Activated naive CD8-positive, alpha-beta T cell treated with anti-CD3 and anti-CD28 coated beads, Interleukin-2, amount 10 ng/mL, durations not matched to agents 7 days and 5 days (primary cell): ENCODE data around the gene TCIRG1. TPM values are rescaled to one million over a fixed set of nuclear protein-coding genes. Genes with fewer than 3 reads are reported as not detected.

Experiments
- ATAC-seq: fragments of 150-1000 bp; cut with Tn5 transposase; one replicate; pipeline ENCODE4 v1.10.0; 2021; ENCODE audit warnings: low read depth, moderate library complexity
- POLR2A ChIA-PET: fragments of 350-600 bp; sonication (Branson Sonifier 250); formaldehyde crosslinking; loops from one replicate; lab custom pipeline; 2021; ENCODE audit warnings: antibody characterized with exemption; lab: Charles Lee
- DNase-seq: peaks from one replicate; pipeline ENCODE4 v3.0.0; 2021
- H3K27ac Mint-ChIP-seq: one replicate; pipeline ENCODE4 v1.8.0; 2022; ENCODE audit warnings: mild to moderate bottlenecking, mixed read lengths
- H3K27me3 Mint-ChIP-seq: one replicate; pipeline ENCODE4 v1.8.0; 2022; ENCODE audit warnings: mild to moderate bottlenecking, moderate library complexity, mixed read lengths
- H3K36me3 Mint-ChIP-seq: one replicate; pipeline ENCODE4 v1.8.0; 2021; ENCODE audit warnings: mild to moderate bottlenecking, mixed read lengths
- H3K4me1 Mint-ChIP-seq: one replicate; pipeline ENCODE4 v1.8.0; 2021; ENCODE audit warnings: mixed read lengths
- H3K4me3 Mint-ChIP-seq: one replicate; pipeline ENCODE4 v1.8.0; 2022; ENCODE audit warnings: mild to moderate bottlenecking, moderate library complexity, mixed read lengths
- H3K9me3 Mint-ChIP-seq: one replicate; pipeline ENCODE4 v1.8.0; 2021; ENCODE audit warnings: mixed read lengths
- total RNA-seq, 2 experiments: library from RNA; stranded (reverse); gene quantifications; one replicate each; pipeline ENCODE4 v1.2.3, GENCODE V29; 2021

TCIRG1 gene
- total RNA-seq, 2 experiments from 2014 or later, result 297 to 308 TPM

DNA sequence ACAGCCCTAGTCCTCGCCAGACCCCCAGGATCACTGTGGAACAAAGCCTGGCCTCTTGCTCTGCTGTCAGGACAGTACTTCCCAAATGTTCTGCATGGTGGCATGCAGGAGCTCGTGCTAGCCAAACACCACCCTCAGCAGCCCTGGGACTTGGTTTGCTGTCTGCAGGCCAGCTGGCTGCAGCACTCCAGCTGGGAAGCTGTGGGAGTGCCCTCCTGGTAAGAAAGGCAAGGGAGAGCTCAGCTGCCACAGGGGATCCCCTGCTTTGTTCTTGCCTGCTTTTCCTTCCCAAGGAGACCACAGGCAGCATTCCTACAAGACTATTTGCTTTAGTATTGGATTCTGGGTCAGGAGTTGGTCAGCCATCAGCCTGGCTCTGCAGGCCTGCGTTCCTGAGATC, 27.9 kb downstream of the TCIRG1 start:
- Mint-ChIP-seq H3K9me3 (no peaks in the 10 kb centered on the region), H3K4me1 (no peaks in the 10 kb centered on the region), H3K27ac (no peak overlapping the region), H3K4me3 (no peak overlapping the region), H3K36me3 (peaks cover 3% of the 10 kb centered on the region), H3K27me3 (no peaks in the 10 kb centered on the region)
- POLR2A ChIA-PET, result no interaction called here
- DNase-seq, result no peak
- ATAC-seq, result no peak

DNA sequence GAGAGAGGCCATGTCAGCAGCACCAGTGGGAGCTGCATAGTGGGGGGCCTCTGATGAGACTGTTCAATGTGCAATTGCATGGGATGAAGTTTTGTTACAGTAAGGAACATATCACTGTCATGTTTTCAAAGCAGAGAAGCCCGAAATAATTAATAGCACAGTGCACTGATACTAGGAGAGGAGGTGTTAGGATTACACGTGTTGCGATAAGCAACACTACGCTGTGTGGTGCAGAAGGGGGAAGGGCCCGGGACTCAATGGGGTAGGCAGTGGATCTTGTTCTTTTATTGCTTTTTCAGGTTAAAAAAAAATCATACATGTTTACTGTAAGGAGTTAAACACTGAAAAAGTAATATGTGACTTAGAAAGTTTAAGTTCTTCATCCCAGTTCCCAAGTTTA, 29.2 kb downstream of the TCIRG1 start:
- Mint-ChIP-seq H3K9me3 (no peaks in the 10 kb centered on the region), H3K36me3 (peaks cover 6% of the 10 kb centered on the region), H3K27ac (no peak overlapping the region), H3K4me1 (no peaks in the 10 kb centered on the region), H3K27me3 (no peaks in the 10 kb centered on the region), H3K4me3 (no peak overlapping the region)
- DNase-seq (no peak), ATAC-seq (no peak)
- POLR2A ChIA-PET, result no interaction called here

DNA sequence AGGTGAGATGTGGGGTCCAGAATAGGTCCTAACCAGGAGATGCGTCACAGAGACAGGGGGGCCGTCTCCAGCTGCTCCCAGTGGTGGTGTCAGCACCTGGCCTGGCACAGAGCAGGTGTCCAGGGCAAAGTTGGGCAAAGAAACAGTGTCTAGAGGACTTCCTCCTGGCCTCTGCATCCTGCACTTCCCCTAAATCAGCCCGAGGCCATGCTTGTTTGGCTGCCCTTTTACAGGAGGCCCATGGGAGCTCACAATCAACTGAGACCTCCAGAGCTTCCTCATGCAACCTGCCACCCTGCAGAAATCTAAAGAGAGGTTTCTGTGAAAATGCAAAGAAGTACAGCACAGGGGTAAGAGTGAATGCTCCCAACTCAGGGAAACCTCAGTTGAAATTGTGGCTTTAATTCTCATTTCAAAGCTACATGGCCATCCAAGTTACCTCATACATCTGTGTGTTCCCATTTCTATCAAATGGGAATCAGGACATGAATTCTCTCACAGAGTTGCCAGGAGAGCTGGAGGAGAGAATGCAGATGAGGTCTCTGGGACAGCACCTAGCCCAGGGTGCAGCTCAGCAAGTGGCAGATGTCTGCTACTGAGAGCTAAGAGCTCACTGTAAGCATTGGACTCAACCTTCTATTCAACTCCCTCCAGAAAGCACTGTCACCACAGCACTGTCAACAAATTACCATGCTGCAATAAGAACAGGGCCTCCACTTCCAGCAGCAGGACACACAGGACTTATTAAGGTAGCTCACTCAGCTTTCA, 32.6 kb downstream of the TCIRG1 start:
- ATAC-seq (no peak), DNase-seq (no peak)
- Mint-ChIP-seq H3K4me1 (no peaks in the 10 kb centered on the region), H3K27ac (no peak overlapping the region), H3K9me3 (no peaks in the 10 kb centered on the region), H3K36me3 (peaks cover 6% of the 10 kb centered on the region), H3K27me3 (no peaks in the 10 kb centered on the region), H3K4me3 (no peak overlapping the region)
- POLR2A ChIA-PET, result no interaction called here

DNA sequence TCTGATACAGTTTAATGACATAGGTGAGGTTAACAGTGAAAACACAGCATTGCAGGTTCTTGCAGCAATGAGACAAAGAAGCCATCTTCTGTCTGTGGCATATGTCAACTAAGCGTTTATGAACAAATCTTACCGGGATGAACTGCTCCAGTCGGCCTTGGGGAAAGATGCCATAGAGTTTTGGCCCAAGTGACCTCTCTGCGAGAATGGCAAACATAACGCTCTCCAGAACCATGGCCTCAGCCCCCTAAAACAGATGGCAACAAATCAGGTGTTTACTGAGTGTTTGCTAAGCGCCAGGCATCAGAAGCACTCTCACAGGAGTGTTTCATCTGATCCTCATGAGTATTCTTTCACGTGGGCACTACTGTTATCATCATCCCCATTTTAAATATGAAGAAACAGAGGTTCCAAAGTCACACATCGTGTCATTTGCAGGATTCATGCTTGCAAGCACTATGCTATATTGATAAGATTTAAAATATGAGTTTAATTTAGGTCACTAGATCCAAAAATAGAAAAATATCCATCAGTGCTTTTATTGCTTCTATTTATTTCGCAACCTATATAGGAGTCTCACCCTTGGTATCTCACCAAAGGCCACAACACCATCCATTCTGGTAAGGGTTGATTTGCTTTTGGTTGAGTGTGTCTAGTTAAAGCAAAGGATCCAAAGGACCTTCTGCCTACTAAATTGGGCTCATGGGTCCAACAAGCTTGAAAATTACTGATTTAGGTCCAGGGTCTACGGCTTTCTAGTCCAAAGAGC, 35.9 kb downstream of the TCIRG1 start:
- H3K36me3 Mint-ChIP-seq, result peaks cover 7% of the 10 kb centered on the region
- no peak for DNase-seq
- H3K27ac Mint-ChIP-seq, result no peak overlapping the region
- no peaks in the 10 kb centered on the region for H3K27me3 Mint-ChIP-seq
- H3K4me3 Mint-ChIP-seq, result no peak overlapping the region
- H3K9me3 Mint-ChIP-seq, result no peaks in the 10 kb centered on the region
- no peak for ATAC-seq
- POLR2A ChIA-PET, result no interaction called here
- no peaks in the 10 kb centered on the region for H3K4me1 Mint-ChIP-seq

DNA sequence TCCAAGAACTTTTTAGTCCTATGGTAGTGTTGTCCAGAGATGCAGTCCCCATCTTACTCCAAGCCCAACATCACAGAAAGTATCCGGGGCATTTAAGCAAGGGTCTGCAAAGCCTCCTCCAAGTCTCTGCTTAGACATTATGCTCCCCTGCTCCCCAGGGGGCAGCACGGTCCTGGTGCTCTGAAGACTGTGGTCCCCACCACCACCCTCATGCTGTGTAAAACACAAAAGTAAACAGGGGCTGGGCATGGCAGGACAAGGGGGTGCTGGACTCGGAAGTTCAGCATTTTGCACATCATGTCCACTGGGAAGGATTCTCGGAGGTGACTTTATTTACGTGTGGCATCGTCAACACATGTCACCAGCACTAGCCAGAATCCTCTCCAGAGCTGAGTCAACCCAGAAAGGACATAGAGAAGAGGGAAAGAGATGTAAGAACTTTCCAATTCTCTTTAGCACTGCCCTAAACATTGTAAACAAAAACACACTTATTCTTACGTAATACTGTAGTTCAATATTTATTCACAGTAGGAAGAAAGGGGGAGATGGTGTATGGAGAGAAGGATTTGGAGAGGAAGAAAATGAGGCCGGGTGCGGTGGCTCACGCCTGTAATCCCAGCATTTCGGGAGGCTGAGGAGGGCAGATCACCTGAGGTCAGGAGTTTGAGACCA, 37.7 kb downstream of the TCIRG1 start:
- Mint-ChIP-seq H3K4me1 (no peaks in the 10 kb centered on the region), H3K27ac (no peak overlapping the region), H3K27me3 (no peaks in the 10 kb centered on the region), H3K36me3 (peaks cover 5% of the 10 kb centered on the region), H3K9me3 (no peaks in the 10 kb centered on the region), H3K4me3 (no peak overlapping the region)
- POLR2A ChIA-PET, result no interaction called here
- DNase-seq, result no peak
- ATAC-seq, result no peak

DNA sequence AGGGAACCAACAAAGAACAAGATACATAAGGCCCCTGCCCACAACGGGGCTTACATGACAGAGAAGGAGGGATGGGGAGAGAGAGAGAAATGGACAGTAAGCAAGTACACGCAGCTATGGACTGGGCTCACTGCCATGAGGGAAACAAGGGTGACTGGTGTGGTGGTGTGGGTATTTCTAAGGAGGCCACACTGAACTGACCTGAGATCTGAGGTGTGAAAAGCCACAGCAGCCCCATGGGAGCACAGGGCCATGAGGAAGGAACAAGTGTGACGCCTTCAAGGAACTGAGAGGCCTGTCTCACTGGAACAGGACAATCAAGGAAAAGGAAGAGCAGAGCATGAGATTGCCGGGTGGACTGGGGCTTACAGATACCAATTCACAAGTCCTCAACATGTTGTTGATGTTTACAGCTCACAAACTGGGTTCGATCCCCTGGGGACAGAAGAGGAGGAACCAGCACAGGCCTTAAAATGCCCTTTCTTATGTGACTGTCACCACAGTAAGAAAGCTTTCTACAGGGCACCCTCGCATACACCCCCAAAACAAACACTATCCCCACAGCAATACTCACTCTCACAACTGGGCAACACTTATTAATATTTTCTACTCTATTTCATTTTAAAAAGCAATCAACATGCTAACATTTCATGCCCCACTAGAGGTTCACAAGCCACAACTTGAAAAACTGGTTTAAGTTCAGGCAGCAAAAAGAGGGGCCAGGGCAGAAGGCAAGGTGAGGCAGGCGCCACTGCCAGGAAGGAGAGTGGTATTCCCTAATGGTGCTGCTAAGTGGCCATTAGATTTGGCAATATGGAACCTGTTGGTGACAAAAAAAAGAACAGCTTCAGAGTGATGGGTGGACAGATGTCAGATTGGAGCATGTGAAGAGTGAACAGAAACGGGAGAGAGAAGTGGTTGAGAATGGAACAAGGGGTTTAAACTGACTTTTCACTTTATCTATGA, 39.1 kb downstream of the TCIRG1 start:
- ATAC-seq, result no peak
- Mint-ChIP-seq H3K4me1 (no peaks in the 10 kb centered on the region), H3K36me3 (peaks cover 2% of the 10 kb centered on the region), H3K27me3 (no peaks in the 10 kb centered on the region), H3K4me3 (no peak overlapping the region), H3K27ac (peak overlapping the region; percentile 30), H3K9me3 (no peaks in the 10 kb centered on the region)
- DNase-seq, result no peak
- POLR2A ChIA-PET, result no interaction called here

DNA sequence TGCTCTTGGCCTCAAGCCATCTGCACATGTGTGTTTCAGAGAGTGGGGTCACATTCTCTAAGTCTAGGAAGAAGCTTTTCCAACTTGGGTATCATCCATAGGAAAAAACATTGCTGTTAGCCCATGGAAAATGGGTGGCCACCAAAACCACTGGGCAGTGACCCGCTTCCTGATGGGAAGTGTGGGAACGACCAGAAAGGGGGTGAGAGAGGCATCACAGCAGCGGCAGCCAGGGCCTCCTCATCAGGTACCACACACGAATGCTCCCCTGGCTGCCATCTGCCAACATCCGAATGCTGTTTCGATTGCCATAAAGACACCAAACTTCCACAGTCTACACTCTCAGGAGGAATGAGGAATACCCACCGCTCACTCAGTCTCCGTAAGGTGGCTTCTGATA, 42.0 kb downstream of the TCIRG1 start:
- DNase-seq, result no peak
- POLR2A ChIA-PET, result no interaction called here

DNA sequence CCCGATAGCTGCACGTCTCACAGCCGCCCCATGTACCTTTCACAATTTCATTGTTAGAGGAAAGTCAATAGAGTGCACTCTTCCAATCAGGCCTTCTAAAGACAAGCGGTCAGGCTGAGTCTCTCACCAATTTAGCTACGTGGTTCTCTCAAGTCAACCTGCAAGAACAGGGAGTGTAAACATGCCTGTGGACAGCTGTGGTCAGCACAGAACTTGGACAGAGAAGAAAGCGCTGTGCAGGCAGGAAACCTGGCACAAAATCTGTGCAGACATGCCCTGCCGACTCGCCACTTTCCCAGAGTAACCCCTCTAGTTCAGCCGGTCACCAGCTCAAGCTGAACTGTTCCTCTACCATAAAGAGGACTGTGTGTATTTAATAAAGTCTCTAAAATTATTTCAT, 42.9 kb downstream of the TCIRG1 start:
- Mint-ChIP-seq H3K36me3 (peaks cover 2% of the 10 kb centered on the region), H3K9me3 (no peaks in the 10 kb centered on the region), H3K4me3 (no peak overlapping the region), H3K27me3 (no peaks in the 10 kb centered on the region), H3K27ac (no peak overlapping the region), H3K4me1 (no peaks in the 10 kb centered on the region)
- no peak for DNase-seq
- no peak for ATAC-seq
- POLR2A ChIA-PET, result no interaction called here

More for the DNA sequence above, 42.0 kb downstream of the TCIRG1 start:
- Mint-ChIP-seq H3K9me3 (no peaks in the 10 kb centered on the region), H3K4me3 (no peak overlapping the region), H3K27me3 (no peaks in the 10 kb centered on the region), H3K27ac (no peak overlapping the region), H3K4me1 (no peaks in the 10 kb centered on the region), H3K36me3 (peaks cover 2% of the 10 kb centered on the region)
- no peak for ATAC-seq

DNA sequence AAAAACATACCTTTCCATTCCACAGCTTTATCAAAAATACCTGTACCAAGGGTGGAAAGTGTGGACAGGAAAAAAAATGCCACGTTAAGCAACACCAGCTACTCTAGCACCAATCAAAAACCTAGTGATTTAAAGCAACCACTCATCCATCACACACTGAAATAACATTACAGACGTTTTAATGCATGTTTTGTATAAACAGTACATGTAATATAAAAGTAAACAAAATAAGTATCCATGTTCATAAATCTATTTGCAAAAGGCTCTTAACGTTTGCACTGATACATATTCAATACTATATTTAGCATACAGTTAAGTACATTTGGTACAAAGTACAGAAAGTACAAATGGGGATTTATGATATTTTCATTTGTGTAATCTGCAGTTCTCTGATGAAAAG, 43.7 kb downstream of the TCIRG1 start:
- H3K27me3 Mint-ChIP-seq, result no peaks in the 10 kb centered on the region
- no peaks in the 10 kb centered on the region for H3K9me3 Mint-ChIP-seq
- ATAC-seq (no peak), DNase-seq (no peak)
- H3K27ac Mint-ChIP-seq, result no peak overlapping the region
- H3K4me1 Mint-ChIP-seq, result no peaks in the 10 kb centered on the region
- no peak overlapping the region for H3K4me3 Mint-ChIP-seq
- POLR2A ChIA-PET, result interaction anchor here (0.6 kb wide), 1 partner anchor 26 kb away, joined by 5 read pairs; no protein-coding TSS in a partner anchor
- peaks cover 2% of the 10 kb centered on the region for H3K36me3 Mint-ChIP-seq

DNA sequence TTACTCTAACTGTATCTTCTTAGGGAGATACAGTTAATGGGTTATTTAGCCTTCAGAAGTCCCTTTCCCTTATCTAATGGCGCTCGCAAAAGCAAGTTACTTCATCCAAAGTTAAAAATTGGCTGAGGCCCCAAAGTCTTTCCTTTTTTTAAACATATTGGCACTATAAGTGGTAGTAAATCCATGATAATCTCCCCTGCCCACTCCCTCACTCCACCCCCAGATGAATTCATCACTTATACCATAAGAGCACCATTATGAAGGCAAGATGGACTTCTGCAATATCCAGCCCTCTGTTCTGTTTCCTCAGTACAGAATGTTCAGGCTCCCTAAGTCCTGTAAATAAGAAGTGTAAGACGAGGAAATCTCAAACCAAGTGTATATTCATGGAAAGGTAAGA, 44.7 kb downstream of the TCIRG1 start:
- Mint-ChIP-seq H3K4me3 (no peak overlapping the region), H3K27me3 (no peaks in the 10 kb centered on the region), H3K9me3 (no peaks in the 10 kb centered on the region), H3K4me1 (no peaks in the 10 kb centered on the region), H3K36me3 (no peaks in the 10 kb centered on the region), H3K27ac (no peak overlapping the region)
- no peak for ATAC-seq
- DNase-seq, result no peak
- POLR2A ChIA-PET, result no interaction called here

DNA sequence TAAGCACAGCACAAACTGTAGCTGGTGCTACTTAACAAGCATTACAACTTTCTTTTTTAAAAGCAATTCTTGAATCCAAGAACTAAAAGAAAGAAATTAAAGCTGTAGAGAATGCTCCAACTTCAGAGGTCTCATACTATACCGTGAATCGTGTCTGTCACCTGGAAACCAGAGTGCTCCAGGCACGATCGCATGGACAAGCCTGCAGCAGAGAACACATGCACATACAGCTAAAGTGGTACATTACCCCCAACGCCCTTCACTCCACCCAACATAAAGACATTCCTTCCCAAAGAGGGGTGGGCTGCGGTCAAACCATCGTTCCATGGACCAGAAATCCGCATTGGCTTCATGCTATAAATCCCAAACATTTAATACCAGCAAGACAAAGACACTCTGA, 50.9 kb downstream of the TCIRG1 start:
- H3K4me1 Mint-ChIP-seq, result peaks cover 10% of the 10 kb centered on the region
- H3K9me3 Mint-ChIP-seq, result no peaks in the 10 kb centered on the region
- H3K36me3 Mint-ChIP-seq, result no peaks in the 10 kb centered on the region
- no peaks in the 10 kb centered on the region for H3K27me3 Mint-ChIP-seq
- POLR2A ChIA-PET, result no interaction called here
- H3K27ac Mint-ChIP-seq, result no peak overlapping the region
- H3K4me3 Mint-ChIP-seq, result no peak overlapping the region
- no peak for ATAC-seq
- no peak for DNase-seq

DNA sequence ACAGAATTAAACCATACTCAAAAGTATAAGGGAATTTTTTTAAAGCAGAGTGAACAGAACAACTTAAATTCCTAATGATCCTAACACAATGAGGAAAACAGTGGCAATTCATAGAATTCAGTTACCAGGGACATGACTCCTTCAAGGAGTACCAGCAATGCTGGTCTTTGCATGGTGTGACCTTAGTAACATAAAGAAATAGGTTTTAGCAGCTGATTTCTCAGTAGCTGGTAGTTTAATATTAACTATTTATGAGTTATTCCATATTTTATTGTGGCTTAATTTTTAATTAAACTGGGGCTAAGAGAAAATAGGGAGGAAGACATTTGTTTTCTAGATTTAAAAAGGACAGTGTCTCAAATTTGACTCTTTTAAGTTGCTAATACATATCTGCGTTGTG, 51.5 kb downstream of the TCIRG1 start:
- peak overlapping the region; percentile 54 for H3K4me3 Mint-ChIP-seq
- DNase-seq, result no peak
- no peaks in the 10 kb centered on the region for H3K9me3 Mint-ChIP-seq
- peak overlapping the region; percentile 71 for H3K27ac Mint-ChIP-seq
- no peaks in the 10 kb centered on the region for H3K36me3 Mint-ChIP-seq
- ATAC-seq, result no peak
- POLR2A ChIA-PET, result no interaction called here
- H3K4me1 Mint-ChIP-seq, result peaks cover 10% of the 10 kb centered on the region
- H3K27me3 Mint-ChIP-seq, result no peaks in the 10 kb centered on the region

DNA sequence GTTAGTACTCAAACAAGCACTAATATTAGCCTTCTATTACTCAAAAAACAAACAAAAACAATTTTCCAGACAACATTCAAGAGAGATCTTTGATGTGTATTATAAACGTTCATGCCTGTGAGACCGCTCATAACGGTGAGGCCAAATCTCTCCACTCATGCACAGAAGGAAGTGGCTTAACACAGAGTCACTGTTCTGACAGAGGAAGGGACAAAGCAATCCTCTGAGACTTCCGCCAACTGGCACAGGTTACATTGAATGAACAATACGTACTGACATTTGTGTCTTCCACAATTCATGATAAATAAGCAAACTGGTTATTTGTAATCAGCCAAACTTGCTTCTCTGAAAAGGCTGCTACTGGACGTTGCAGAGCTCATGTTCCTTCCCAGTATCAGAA, 51.9 kb downstream of the TCIRG1 start:
- H3K36me3 Mint-ChIP-seq, result no peaks in the 10 kb centered on the region
- H3K4me3 Mint-ChIP-seq, result peak overlapping the region; percentile 54
- ATAC-seq (peak; percentile 99), DNase-seq (no peak)
- H3K9me3 Mint-ChIP-seq, result no peaks in the 10 kb centered on the region
- POLR2A ChIA-PET, result interaction anchor here (1.0 kb wide), 1 partner anchor 54 kb away, joined by 3 read pairs; no protein-coding TSS in a partner anchor
- H3K27ac Mint-ChIP-seq, result peak overlapping the region; percentile 71
- H3K4me1 Mint-ChIP-seq, result peaks cover 10% of the 10 kb centered on the region
- no peaks in the 10 kb centered on the region for H3K27me3 Mint-ChIP-seq
